ENCODE measurements around the gene LRRC23. TPM values are rescaled to one million over a fixed set of nuclear protein-coding genes. Genes with fewer than 3 reads are reported as not detected.
A peak's percentile ranks its signal among the peaks of the same experiment; 100 is the strongest.

The LRRC23 gene
- total and polyA plus RNA-seq, 3 donors from 2014 or later = 32.7 to 112 (median 33.9) TPM

DNA sequence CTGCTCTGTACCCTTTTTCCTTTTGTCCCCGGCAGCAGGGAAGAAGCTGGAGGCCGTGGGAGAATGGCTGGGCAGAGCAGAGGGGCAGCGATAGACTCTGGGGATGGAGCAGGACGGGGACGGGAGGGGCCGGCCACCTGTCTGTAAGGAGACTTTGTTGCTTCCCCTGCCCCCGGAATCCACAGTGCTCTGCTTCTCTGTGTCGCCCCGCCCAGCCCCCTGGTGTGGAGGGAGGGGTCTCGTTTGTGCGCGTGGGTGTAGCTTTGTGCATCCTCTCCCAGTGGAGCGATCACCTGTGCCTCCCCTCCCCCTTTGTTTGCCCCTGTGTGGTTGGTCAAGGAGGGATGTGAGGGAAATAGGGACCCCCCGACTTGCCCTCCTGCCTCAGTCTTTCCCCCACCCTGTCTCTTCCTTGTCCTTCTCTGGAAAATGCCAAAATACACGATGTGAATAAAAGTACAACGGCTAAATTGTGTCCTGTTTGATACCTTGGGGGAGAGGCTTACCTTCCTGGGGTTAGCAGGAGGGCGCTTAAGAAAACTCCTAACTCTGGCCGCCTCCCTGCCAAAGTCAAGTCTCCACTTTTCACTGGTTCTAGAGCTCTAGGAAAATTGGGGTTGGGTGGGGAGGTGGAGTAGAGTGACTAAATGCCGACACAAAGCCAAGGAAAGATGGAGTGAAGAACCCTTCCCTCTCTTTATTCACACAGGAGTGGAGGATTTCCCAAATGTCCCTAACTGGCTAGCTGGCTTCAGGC is 38.3 kb upstream of the LRRC23 start:
- H3K36me3 ChIP-seq (ENCODE audit: low read depth, missing control alignments) = no peaks in the 10 kb centered on the region
- peak overlapping the region in 1 of 2 donors; percentile 90 for H3K4me3 ChIP-seq
- intact Hi-C loops (cut with DNase I; ENCODE audit: low total_unique reads) = no loop called here
- no peaks in the 10 kb centered on the region for H3K27me3 ChIP-seq
- no peaks in the 10 kb centered on the region for H3K9me3 ChIP-seq
- peaks cover 23% of the 10 kb centered on the region for H3K4me1 ChIP-seq
- peak overlapping the region; percentile 90 to 95 for H3K27ac ChIP-seq
- TF ChIP-seq, protein P1, sequence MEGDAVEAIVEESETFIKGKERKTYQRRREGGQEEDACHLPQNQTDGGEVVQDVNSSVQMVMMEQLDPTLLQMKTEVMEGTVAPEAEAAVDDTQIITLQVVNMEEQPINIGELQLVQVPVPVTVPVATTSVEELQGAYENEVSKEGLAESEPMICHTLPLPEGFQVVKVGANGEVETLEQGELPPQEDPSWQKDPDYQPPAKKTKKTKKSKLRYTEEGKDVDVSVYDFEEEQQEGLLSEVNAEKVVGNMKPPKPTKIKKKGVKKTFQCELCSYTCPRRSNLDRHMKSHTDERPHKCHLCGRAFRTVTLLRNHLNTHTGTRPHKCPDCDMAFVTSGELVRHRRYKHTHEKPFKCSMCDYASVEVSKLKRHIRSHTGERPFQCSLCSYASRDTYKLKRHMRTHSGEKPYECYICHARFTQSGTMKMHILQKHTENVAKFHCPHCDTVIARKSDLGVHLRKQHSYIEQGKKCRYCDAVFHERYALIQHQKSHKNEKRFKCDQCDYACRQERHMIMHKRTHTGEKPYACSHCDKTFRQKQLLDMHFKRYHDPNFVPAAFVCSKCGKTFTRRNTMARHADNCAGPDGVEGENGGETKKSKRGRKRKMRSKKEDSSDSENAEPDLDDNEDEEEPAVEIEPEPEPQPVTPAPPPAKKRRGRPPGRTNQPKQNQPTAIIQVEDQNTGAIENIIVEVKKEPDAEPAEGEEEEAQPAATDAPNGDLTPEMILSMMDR (IDR thresholded peaks at IDR 0.05) = no peak
- TF ChIP-seq POLR2A (IDR thresholded peaks at IDR 0.05) = no peak
- DNase-seq = no peak
- 47 to 62% methylated on average over 16 to 19 of the region's 19 CpGs for WGBS, 2 donors

DNA sequence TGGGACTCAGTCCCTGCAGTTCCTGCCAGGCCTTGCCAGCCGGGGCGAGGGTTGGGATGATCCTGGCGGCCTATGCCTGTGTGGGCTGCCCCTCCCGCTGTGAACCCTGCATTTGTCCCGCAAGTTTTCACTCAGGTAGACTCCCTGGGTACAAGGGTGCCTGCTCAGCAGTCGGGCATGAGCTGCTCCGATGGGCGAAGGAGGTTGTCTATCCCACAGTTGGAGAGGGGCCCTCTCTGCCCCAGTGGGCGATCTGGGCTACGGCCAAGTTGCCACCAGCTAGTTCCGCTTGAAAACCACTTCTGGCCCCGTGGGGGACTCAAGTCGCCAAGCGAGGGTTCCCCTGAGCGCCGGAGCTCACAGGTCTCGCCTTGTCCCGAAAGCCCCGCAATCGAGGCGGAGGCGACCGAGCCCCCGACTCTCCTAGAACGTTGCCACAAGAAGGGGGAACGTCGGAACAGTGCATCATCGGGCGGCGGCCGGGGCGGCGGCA is 37.7 kb upstream of the LRRC23 start:
- H3K27ac ChIP-seq = peak overlapping the region; percentile 90 to 95
- no peak for TF ChIP-seq POLR2A (IDR thresholded peaks at IDR 0.05)
- TF ChIP-seq, protein P1 (IDR thresholded peaks at IDR 0.05) = no peak
- no peaks in the 10 kb centered on the region for H3K27me3 ChIP-seq
- DNase-seq = no peak
- intact Hi-C loops (cut with DNase I; ENCODE audit: low total_unique reads) = no loop called here
- H3K36me3 ChIP-seq (ENCODE audit: low read depth, missing control alignments) = no peaks in the 10 kb centered on the region
- 4 to 5% methylated on average over 5 to 30 of the region's 33 CpGs for WGBS, 2 donors
- no peaks in the 10 kb centered on the region for H3K9me3 ChIP-seq
- H3K4me1 ChIP-seq = peaks cover 29% of the 10 kb centered on the region
- peak overlapping the region; percentile 90 for H3K4me3 ChIP-seq

DNA sequence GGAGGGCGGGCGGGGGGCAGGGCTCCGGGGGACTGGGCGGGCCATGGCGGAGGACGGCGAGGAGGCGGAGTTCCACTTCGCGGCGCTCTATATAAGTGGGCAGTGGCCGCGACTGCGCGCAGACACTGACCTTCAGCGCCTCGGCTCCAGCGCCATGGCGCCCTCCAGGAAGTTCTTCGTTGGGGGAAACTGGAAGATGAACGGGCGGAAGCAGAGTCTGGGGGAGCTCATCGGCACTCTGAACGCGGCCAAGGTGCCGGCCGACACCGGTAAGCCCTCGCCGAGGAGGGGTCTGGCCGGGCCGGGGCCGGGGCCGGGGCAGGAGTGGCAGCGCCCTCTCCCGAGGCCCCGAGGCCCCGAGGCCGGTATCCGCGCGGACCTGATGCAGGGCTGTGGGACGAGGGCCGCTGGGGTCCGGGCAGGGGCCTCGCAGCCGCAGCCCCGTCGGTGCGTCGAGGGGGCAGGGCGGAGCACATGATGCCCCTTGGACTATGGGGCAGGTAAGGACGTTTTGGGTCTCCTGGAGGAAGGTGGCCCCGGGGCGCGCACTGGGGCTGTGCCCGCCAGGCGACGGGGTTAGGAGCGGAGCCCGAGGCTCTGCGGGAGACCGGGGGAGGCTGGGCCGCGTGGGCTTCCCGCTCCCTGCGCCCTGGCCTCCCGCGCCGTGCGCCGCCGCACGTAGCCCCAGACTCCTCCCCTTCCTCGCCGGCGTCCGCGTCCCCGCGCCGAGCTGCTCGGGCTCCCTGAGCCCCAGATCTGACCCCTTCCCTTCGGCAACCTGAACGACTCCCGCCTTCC is 37.0 kb upstream of the LRRC23 start, which contains the start of gene TPI1:
Gene TPI1, plus strand, starts transcription at position 119 of the 798 bp plus-strand sequence. Its CDS starts 36 bp downstream, at position 155.
- TF ChIP-seq, protein P1 (IDR thresholded peaks at IDR 0.05) = no peak
- peak; percentile 76 for TF ChIP-seq POLR2A (IDR thresholded peaks at IDR 0.05)
- H3K27me3 ChIP-seq = no peaks in the 10 kb centered on the region
- intact Hi-C loops (cut with DNase I; ENCODE audit: low total_unique reads) = no loop called here
- WGBS, 2 donors = 0% methylated on average over 18 to 51 of the region's 86 CpGs
- peak within 1 kb of the TSS; percentile 90 for H3K4me3 ChIP-seq
- no peaks in the 10 kb centered on the region for H3K9me3 ChIP-seq
- peaks cover 35% of the 10 kb centered on the region for H3K4me1 ChIP-seq
- peak within 1 kb of the TSS; percentile 90 to 95 for H3K27ac ChIP-seq
- peak; percentile 90 for DNase-seq
- H3K36me3 ChIP-seq (ENCODE audit: low read depth, missing control alignments) = no peaks in the 10 kb centered on the region

DNA sequence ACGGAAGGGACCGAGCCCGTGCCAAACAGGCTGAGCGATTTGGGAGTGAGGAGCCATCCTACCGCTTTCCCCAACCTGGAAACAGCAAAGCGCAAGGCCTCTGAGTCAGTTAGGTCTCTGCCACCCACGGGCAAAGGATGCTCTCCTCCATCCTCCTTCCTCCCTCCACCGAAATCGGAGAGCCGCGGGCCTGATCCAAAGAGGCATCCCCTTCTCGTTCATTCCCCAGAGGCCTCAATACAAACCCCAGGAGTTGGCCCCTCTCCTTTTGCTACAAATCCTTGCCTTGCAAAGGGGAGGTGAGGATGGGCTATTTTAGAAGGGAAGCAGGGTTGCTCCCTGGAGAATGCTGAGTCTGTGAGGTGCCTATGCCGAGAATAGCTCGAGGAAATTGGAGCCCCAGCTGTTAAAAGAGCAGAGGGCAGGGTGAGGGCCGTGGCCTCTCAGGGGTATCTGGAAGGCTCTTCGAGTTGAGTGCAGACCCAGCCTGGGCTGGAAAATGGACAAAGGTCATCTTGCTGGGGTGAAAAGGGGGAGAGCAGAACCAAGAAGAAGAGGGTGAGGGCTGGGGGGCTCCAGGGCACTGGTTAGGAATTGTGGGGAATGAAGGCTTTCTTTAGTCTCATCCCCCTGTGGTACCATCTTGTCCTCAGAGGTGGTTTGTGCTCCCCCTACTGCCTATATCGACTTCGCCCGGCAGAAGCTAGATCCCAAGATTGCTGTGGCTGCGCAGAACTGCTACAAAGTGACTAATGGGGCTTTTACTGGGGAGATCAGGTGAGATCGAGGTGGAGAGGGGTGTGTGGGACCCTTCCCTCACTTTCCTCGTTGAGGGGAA is 36.2 kb upstream of the LRRC23 start:
- peaks cover 35% of the 10 kb centered on the region for H3K4me1 ChIP-seq
- no peaks in the 10 kb centered on the region for H3K36me3 ChIP-seq (ENCODE audit: low read depth, missing control alignments)
- TF ChIP-seq, protein P1 (IDR thresholded peaks at IDR 0.05) = no peak
- TF ChIP-seq POLR2A (IDR thresholded peaks at IDR 0.05) = no peak
- DNase-seq = no peak
- H3K27me3 ChIP-seq = no peaks in the 10 kb centered on the region
- peak overlapping the region; percentile 90 to 95 for H3K27ac ChIP-seq
- H3K9me3 ChIP-seq = no peaks in the 10 kb centered on the region
- peak overlapping the region; percentile 90 for H3K4me3 ChIP-seq
- 3 to 4% methylated on average over 19 to 22 of the region's 22 CpGs for WGBS, 2 donors
- intact Hi-C loops (cut with DNase I; ENCODE audit: low total_unique reads) = no loop called here
